ENCODE measurements around the gene IPO7. TPM values are rescaled to one million over a fixed set of nuclear protein-coding genes. Genes with fewer than 3 reads are reported as not detected.
A peak's percentile ranks its signal among the peaks of the same experiment; 100 is the strongest.

IPO7 gene
- total and polyA plus RNA-seq, 10 of the 15 experiments (the other 5 are each of a cell fraction or from before 2014, with no cell fraction given): 5.0 to 51.4 (median 30.6) TPM

GRCh38 chr11:9399466-9399865 lies 15.0 kb downstream of the IPO7 start:
- ChIA-PET SMC1A (ENCODE audit: uncharacterized antibody, unreplicated experiment) (interaction anchor here (1.1 to 1.2 kb wide), 2 partner anchors 81 to 139 kb away, joined by 3 read pairs; no protein-coding TSS in a partner anchor), POLR2A (interaction anchor here (1.8 kb wide), 1 partner anchor 61 kb away, joined by 9 read pairs; the partner anchor contains the start of gene ZNF143), RAD21 (ENCODE audit: unreplicated experiment) (no interaction called here), CTCF (interaction anchor here (1.5 to 2.0 kb wide), 3 partner anchors 10 to 193 kb away, joined by 3 to 18 read pairs (median 7); partner anchors contain the start of gene IPO7)
- no peak for FAIRE-seq
- Histone ChIP-seq H3K9ac (ENCODE audit: control insufficient read depth, insufficient read depth, low read length) (no peak overlapping the region), H3K27me3 (replicated peaks in 1 of 2; ENCODE audit: control insufficient read depth in 2 of 2, insufficient read depth in 2 of 2, low read length in 1 of 2) (no peaks in the 10 kb centered on the region), H4K20me1 (ENCODE audit: control insufficient read depth, insufficient read depth) (no peaks in the 10 kb centered on the region), H3K9me3 (replicated peaks; ENCODE audit: control insufficient read depth, insufficient read depth, low read length) (no peaks in the 10 kb centered on the region), H3K27ac (ENCODE audit: control insufficient read depth, insufficient read depth) (no peak overlapping the region), H3K4me2 (ENCODE audit: control insufficient read depth, insufficient read depth) (no peak overlapping the region), H3K4me1 (ENCODE audit: control insufficient read depth, insufficient read depth, low read length) (peaks cover 10% of the 10 kb centered on the region), H3K36me3 (ENCODE audit: control insufficient read depth in 2 of 2, insufficient read depth in 2 of 2, low read length in 1 of 2) (peaks cover 0 to 5% of the 10 kb centered on the region in 2 experiments; a peak in 1 of 4 replicates), H2AFZ (ENCODE audit: control insufficient read depth, low read depth, low read length) (no peak overlapping the region), H3K4me3 (no peak overlapping the region), H3K79me2 (ENCODE audit: control insufficient read depth, insufficient read depth, low read length) (peaks cover 75% of the 10 kb centered on the region)
- DNase-seq (ENCODE audit: low read depth, low spot score): no peak
- TSS peak; percentile 26 for BruUV-seq (replicated peaks)
- in situ Hi-C loops (cut with MboI): no loop called here
- intact Hi-C loops (cut with micrococcal nuclease; ENCODE audit: unreplicated experiment): loop anchor here (5.0 kb wide), 1 partner anchor 137 kb away; no protein-coding TSS in a partner anchor
- TF ChIP-seq ZBTB4 (CRISPR knock-in tag; IDR thresholded peaks at IDR 0.05) (no peak), SRF (IDR thresholded peaks at IDR 0.05; ENCODE audit: low read depth in 2 of 2, low read length in 2 of 2) (no peak), MTA3 (IDR thresholded peaks at IDR 0.05; ENCODE audit: borderline replicate concordance, low read length) (no peak), RCOR1 (conservative IDR thresholded peaks at IDR 0.05; ENCODE audit: low read depth, low read length) (no peak), IRF4 (IDR thresholded peaks at IDR 0.05; ENCODE audit: low read depth, low read length) (no peak), FOS (IDR thresholded peaks at IDR 0.05; ENCODE audit: borderline replicate concordance, extremely low read depth, insufficient read length) (no peak), WRNIP1 (IDR thresholded peaks at IDR 0.05; ENCODE audit: borderline replicate concordance, low read depth, low read length) (no peak), ZNF24 (IDR thresholded peaks at IDR 0.05) (no peak), EZH2 (IDR thresholded peaks at IDR 0.05; ENCODE audit: borderline replicate concordance, control insufficient read depth, low read depth, low read length) (no peak), E2F8 (IDR thresholded peaks at IDR 0.05; ENCODE audit: low read depth, partially characterized antibody) (no peak), CHD4 (IDR thresholded peaks at IDR 0.05) (no peak), RAD21 (IDR thresholded peaks at IDR 0.05; ENCODE audit: insufficient read depth, low read depth, low read length) (no peak), YBX1 (IDR thresholded peaks at IDR 0.05) (no peak), RELB (IDR thresholded peaks at IDR 0.05; ENCODE audit: low read depth) (no peak), SREBF2 (IDR thresholded peaks at IDR 0.05; ENCODE audit: low read length) (no peak), RBBP5 (conservative IDR thresholded peaks at IDR 0.05) (no peak), HDAC2 (IDR thresholded peaks at IDR 0.05) (no peak), LARP7 (IDR thresholded peaks at IDR 0.05) (no peak), TCF12 (IDR thresholded peaks at IDR 0.05; ENCODE audit: low read depth, low read length) (no peak), CREB1 (IDR thresholded peaks at IDR 0.05; ENCODE audit: low read depth) (no peak)
- no peak for ATAC-seq

Data from GM12878 (cell line).